K562 (cell line): ENCODE data around the gene ZNF232. TPM values are rescaled to one million over a fixed set of nuclear protein-coding genes. Genes with fewer than 3 reads are reported as not detected.
"Not testable (repeated sequence)": the region's sequence is repeated elsewhere in the genome, so short reads cannot be mapped to it uniquely, and the experiment has no call there.

Experiments
- ATAC-seq: fragments of 200-7000 bp; cut with Tn5 transposase; 3 replicates; pipeline ENCODE4 v1.9.1; 2020; ENCODE audit warnings: moderate library complexity
- BruUV-seq: library from RNA; stranded (reverse); fragments of 400-500 nt; replicated peaks from 2 replicates; lab custom pipeline; 2021; lab: Mats Ljungman, UMichigan
- CTCF ChIA-PET: fragments of 300-600 bp; formaldehyde crosslinking; extraction: SDS; loops from one replicate; lab custom pipeline; 2021; ENCODE audit warnings: low intra/inter-chr PET ratio; lab: Yijun Ruan, JAX
- POLR2A ChIA-PET: fragments of 300-600, 350-650 bp; sonication (Branson Sonifier 250); formaldehyde crosslinking; extraction: SDS; loops from one replicate; lab custom pipeline; 2021; ENCODE audit warnings: antibody characterized with exemption, inconsistent platforms; lab: Yijun Ruan, JAX
- DNase-seq, 4 experiments: peaks; one replicate each; pipeline versions ENCODE4 v3.0.0 to v3.0.0-alpha.2; 2011 to 2018; ENCODE audit warnings: low spot score in 3 of 4, mixed read lengths in 3 of 4; ENCODE audit errors: extremely low read depth in 1 of 4
- FAIRE-seq: peaks from 2 replicates; lab custom pipeline; 2011; peaks lifted over from hg19 to GRCh38; lab: Jason Lieb, UNC
- H2AFZ ChIP-seq: 2 replicates; pipeline ENCODE4 v1.6.0; 2011; ENCODE audit warnings: low read depth, low read length, control low read depth, inconsistent platforms
- H3K27ac ChIP-seq: fragments of 200-600 bp; 3 replicates; pipeline ENCODE4 v1.8.0; 2011; ENCODE audit warnings: low read depth, mild to moderate bottlenecking, control low read depth, inconsistent platforms, low read length, moderate library complexity, mixed read lengths; ENCODE audit errors: extremely low read depth
- H3K27me3 ChIP-seq, 2 experiments: fragments of 300-600 bp in 1 of 2; 2 replicates in 1 of 2; 3 replicates in 1 of 2; pipeline versions ENCODE4 v1.6.0 to v1.8.0; 2011; ENCODE audit warnings: inconsistent platforms in 2 of 2, low read length in 2 of 2, mild to moderate bottlenecking in 1 of 2, mixed read lengths in 1 of 2, moderate library complexity in 1 of 2; ENCODE audit not compliant: control insufficient read depth in 2 of 2, insufficient read depth in 2 of 2
- H3K36me3 ChIP-seq: fragments of 300-600 bp; 3 replicates; pipeline ENCODE4 v1.8.0; 2011; ENCODE audit warnings: mild to moderate bottlenecking, low read length, inconsistent platforms; ENCODE audit not compliant: control insufficient read depth, insufficient read depth
- H3K4me1 ChIP-seq, 2 experiments: fragments of 200-600 bp in 1 of 2; replicated peaks in 1 of 2; 2 replicates in 1 of 2; 3 replicates in 1 of 2; pipeline versions ENCODE4 v1.5.1 to v1.8.0; 2011; ENCODE audit warnings: inconsistent platforms in 2 of 2, low read length in 2 of 2, mild to moderate bottlenecking in 1 of 2, mixed read lengths in 1 of 2, moderate library complexity in 1 of 2; ENCODE audit not compliant: control insufficient read depth in 2 of 2, insufficient read depth in 2 of 2
- H3K4me2 ChIP-seq: 2 replicates; pipeline ENCODE4 v1.6.1; 2011; ENCODE audit warnings: low read length, control low read depth, inconsistent platforms, mixed read lengths; ENCODE audit not compliant: insufficient read depth
- H3K4me3 ChIP-seq: fragments of 200-600 bp; sonication (generic), shearing (Covaris generic); 2 replicates; pipeline ENCODE4 v1.5.1; 2016; ENCODE audit warnings: control low read depth, inconsistent platforms
- H3K79me2 ChIP-seq: fragments of 200-600 bp; 3 replicates; pipeline ENCODE4 v1.8.0; 2011; ENCODE audit warnings: low read length, inconsistent platforms; ENCODE audit not compliant: control insufficient read depth, insufficient read depth
- H3K9ac ChIP-seq, 2 experiments: 2 replicates each; pipeline versions ENCODE4 v1.6.0 to v1.6.1; 2011; ENCODE audit warnings: low read depth in 2 of 2, low read length in 2 of 2, control low read depth in 1 of 2, inconsistent platforms in 1 of 2, mild to moderate bottlenecking in 1 of 2, mixed read lengths in 1 of 2; ENCODE audit not compliant: insufficient read depth in 1 of 2
- H3K9me1 ChIP-seq: one replicate; pipeline ENCODE4 v1.6.0; 2011; ENCODE audit warnings: inconsistent platforms, mild to moderate bottlenecking, low read length, moderate library complexity; ENCODE audit not compliant: control insufficient read depth, insufficient read depth
- H3K9me3 ChIP-seq: replicated peaks from 2 replicates; pipeline ENCODE4 v1.5.1; 2011; ENCODE audit warnings: low read depth, low read length, inconsistent platforms; ENCODE audit not compliant: control insufficient read depth, insufficient read depth
- H4K20me1 ChIP-seq: replicated peaks from 2 replicates; pipeline ENCODE4 v1.6.1; 2011; ENCODE audit warnings: low read length, inconsistent platforms, mixed read lengths; ENCODE audit not compliant: control insufficient read depth, insufficient read depth
- WGBS: fragments of 100-300 bp; shearing (Covaris generic); methylation state at CpG from one replicate; pipeline ENCODE4 v1.1.6; 2016; ENCODE audit warnings: low coverage, mixed read lengths; ENCODE audit not compliant: insufficient coverage; ENCODE audit errors: missing lambda C conversion rate; 5-methylcytosine and 5-hydroxymethylcytosine counted together
- in situ Hi-C: fragments of 300-500 bp; cut with MboI; formaldehyde crosslinking; loops from 4 replicates; pipeline ENCODE4 v1.15.0; 2018; ENCODE audit warnings: inconsistent platforms, mixed read lengths
- intact Hi-C: fragments of 100-400 bp; cut with micrococcal nuclease; formaldehyde crosslinking; loops from 2 replicates; pipeline ENCODE4 v1.14.2; 2022
- polyA plus RNA-seq, 8 experiments: library from polyadenylated mRNA; depleted of rRNA in 4 of 8; stranded (reverse) in 5 of 8; unstranded in 3 of 8; fragments of >200 nt; fragmentation: Nextera tagmentation in 2 of 8; fragmentation: Illumina TruSeq in 1 of 8; extraction: Ambion mirVana in 2 of 8; extraction: Trizol in 1 of 8; gene quantifications; 2 replicates each; pipeline versions ENCODE4 v1.2.1 to v1.2.3, GENCODE V29; 2011 to 2014; ENCODE audit warnings: inconsistent platforms in 1 of 8, missing spikeins in 1 of 8
- total RNA-seq, 7 experiments: library from RNA; depleted of rRNA in 6 of 7; stranded (reverse); fragments of >200 nt in 6 of 7; fragmentation: Illumina TruSeq in 2 of 7; extraction: Trizol in 2 of 7; gene quantifications; 2 replicates each; pipeline versions ENCODE4 v1.2.1 to v1.2.3, GENCODE V29; 2011 to 2021; ENCODE audit warnings: low replicate concordance in 1 of 7

ZNF232 gene
- total and polyA plus RNA-seq, 9 of the 15 experiments (the other 6 are each of a cell fraction or from before 2014, with no cell fraction given), result 10.6 to 26.0 (median 13.0) TPM

DNA sequence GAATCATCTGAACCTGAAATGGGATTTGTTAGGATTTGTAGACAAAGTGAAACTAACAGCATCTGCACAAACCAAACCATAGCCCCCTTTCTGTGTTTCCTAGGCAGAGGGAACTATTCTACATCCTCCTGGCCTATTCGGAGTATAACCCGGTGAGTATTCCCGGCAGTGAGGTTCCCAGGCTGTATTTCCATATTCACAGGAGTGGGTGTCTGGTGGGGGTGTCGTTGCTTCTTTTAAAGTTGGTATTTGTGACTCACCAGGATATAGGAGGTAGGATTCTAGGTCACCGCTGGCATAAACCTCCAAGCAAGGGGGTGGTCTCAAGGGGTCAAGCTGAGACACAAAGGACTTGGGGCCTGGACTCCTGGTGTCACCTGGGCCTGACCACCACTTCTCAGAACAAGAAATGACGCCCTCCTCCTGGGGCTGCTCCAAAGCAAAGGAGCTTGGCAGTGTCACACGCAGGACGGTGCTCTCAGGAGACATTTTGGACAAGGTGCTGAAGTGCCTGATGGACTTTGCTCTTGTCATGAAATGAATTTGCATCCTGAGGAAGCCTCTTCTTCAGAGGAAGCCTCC lies 23.5 kb upstream of the ZNF232 start:
- ATAC-seq, H3K27ac ChIP-seq, DNase-seq, H2AFZ ChIP-seq, BruUV-seq, H4K20me1 ChIP-seq, H3K9ac ChIP-seq, H3K9me3 ChIP-seq, H3K9me1 ChIP-seq, H3K79me2 ChIP-seq, in situ Hi-C loops, FAIRE-seq, POLR2A ChIA-PET, H3K4me3 ChIP-seq, H3K4me2 ChIP-seq, CTCF ChIA-PET, H3K36me3 ChIP-seq, intact Hi-C loops, H3K4me1 ChIP-seq: not testable (repeated sequence)
- 1% methylated on average over 8 of the region's 8 CpGs for WGBS
- peaks cover 0 to 47% of the 10 kb centered on the region in 2 experiments; a peak in 3 of 5 replicates for H3K27me3 ChIP-seq

- H3K9ac ChIP-seq, H4K20me1 ChIP-seq, H3K27ac ChIP-seq, BruUV-seq, intact Hi-C loops, H3K4me3 ChIP-seq, POLR2A ChIA-PET, ATAC-seq, H3K9me1 ChIP-seq, H3K4me2 ChIP-seq, FAIRE-seq, H3K79me2 ChIP-seq, H3K4me1 ChIP-seq, H3K9me3 ChIP-seq, H2AFZ ChIP-seq, in situ Hi-C loops, DNase-seq, CTCF ChIA-PET, H3K36me3 ChIP-seq: not testable (repeated sequence)
- under 1% methylated on average over 11 of the region's 11 CpGs for WGBS
- H3K27me3 ChIP-seq, result peaks cover 0 to 52% of the 10 kb centered on the region in 2 experiments; a peak in 3 of 5 replicates
These were observed 22.9 kb upstream of the ZNF232 start for GRCh38 chr17:5134571-5134970.

DNA sequence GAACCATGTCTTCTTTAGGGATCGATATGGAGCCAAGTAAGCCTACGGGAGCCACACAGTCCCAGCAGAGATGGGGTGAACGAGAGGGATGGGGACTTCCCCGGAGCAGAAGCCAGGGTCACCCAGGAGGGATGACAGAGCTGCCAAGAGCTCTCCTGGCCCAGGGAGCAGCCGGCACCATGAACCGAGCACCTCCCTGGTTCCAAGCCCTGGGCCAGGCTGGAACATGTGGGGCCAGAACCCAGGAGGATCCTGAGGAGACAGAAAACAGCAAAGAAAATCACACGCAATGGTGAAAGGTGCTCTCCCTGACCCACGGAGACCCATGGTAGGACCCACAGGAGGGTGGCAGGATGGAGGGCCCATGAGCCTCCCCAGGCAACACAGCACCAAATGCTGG lies 22.3 kb upstream of the ZNF232 start:
- H3K27ac ChIP-seq, H3K4me2 ChIP-seq, H3K9me3 ChIP-seq, intact Hi-C loops, DNase-seq, H2AFZ ChIP-seq, H3K36me3 ChIP-seq, H3K9ac ChIP-seq, FAIRE-seq, BruUV-seq, CTCF ChIA-PET, POLR2A ChIA-PET, H3K9me1 ChIP-seq, H3K79me2 ChIP-seq, H3K4me1 ChIP-seq, H3K4me3 ChIP-seq, in situ Hi-C loops, ATAC-seq, H4K20me1 ChIP-seq: not testable (repeated sequence)
- 2% methylated on average over 5 of the region's 8 CpGs for WGBS
- H3K27me3 ChIP-seq, result peaks cover 0 to 45% of the 10 kb centered on the region in 2 experiments; a peak in 3 of 5 replicates
